ENCODE data around the gene TAF1L. TPM values are rescaled to one million over a fixed set of nuclear protein-coding genes. Genes with fewer than 3 reads are reported as not detected.

TAF1L gene
- total and polyA plus RNA-seq, 2 donors (not counting 1 experiment from before 2014, with no cell fraction given), result not detected

GRCh38 chr9:32663741-32664140 is 28.3 kb upstream of the TAF1L start:
- intact Hi-C loops (cut with micrococcal nuclease), result no loop called here
- TF ChIP-seq EZH2 (IDR thresholded peaks at IDR 0.05; ENCODE audit: borderline replicate concordance, insufficient read depth, low read depth, low read length, poor library complexity, severe bottlenecking) (no peak), CTCF (IDR thresholded peaks at IDR 0.05) (no peak)

GRCh38 chr9:32647671-32648070 is 12.2 kb upstream of the TAF1L start:
- ChIA-PET CTCF (no interaction called here), POLR2A (no interaction called here)
- DNase-seq (no peak), ATAC-seq (ENCODE audit: low read depth) (no peak)
- Mint-ChIP-seq H3K9me3 (ENCODE audit: insufficient read depth) (peaks cover 2% of the 10 kb centered on the region), H3K27me3 (peaks cover 38% of the 10 kb centered on the region), H3K4me3 (no peak overlapping the region), H3K4me1 (no peaks in the 10 kb centered on the region), H3K27ac (no peak overlapping the region)
- Histone ChIP-seq H3K27ac (ENCODE audit: low read length in 2 of 2) (no peak overlapping the region), H3K4me2 (replicated peaks; ENCODE audit: low read depth, low read length, poor library complexity, severe bottlenecking) (no peak overlapping the region), H2AFZ (ENCODE audit: insufficient read depth, low read depth, low read length, poor library complexity, severe bottlenecking) (no peak overlapping the region), H3K4me1 (ENCODE audit: control insufficient read depth in 2 of 2, insufficient read depth in 2 of 2, low read length in 2 of 2) (no peaks in the 10 kb centered on the region), H3K27me3 (replicated peaks in 1 of 4; ENCODE audit: control extremely low read depth in 1 of 4, control insufficient read depth in 3 of 4, insufficient read depth in 4 of 4, low read length in 3 of 4) (peaks cover 0 to 4% (median 0%) of the 10 kb centered on the region in 4 experiments), H3K9me3 (ENCODE audit: control extremely low read depth in 1 of 3, control insufficient read depth in 2 of 3, insufficient read depth in 1 of 3, low read length in 2 of 3) (peaks cover 0 to 7% (median 0%) of the 10 kb centered on the region in 3 donors), H3K9ac (ENCODE audit: low read length) (no peak overlapping the region), H3K36me3 (replicated peaks in 1 of 2; ENCODE audit: control extremely low read depth in 1 of 2, control insufficient read depth in 1 of 2, extremely low read depth in 1 of 2, insufficient read depth in 2 of 2, low read length in 1 of 2) (no peaks in the 10 kb centered on the region), H4K20me1 (ENCODE audit: control insufficient read depth, insufficient read depth, low read length, poor library complexity, severe bottlenecking) (no peaks in the 10 kb centered on the region), H3K79me2 (ENCODE audit: control insufficient read depth, insufficient read depth, low read length) (no peaks in the 10 kb centered on the region), H3K4me3 (ENCODE audit: control extremely low read depth in 1 of 5, extremely low read depth in 1 of 5, insufficient read depth in 1 of 5, low read depth in 2 of 5, low read length in 4 of 5) (no peak overlapping the region)
- TF ChIP-seq CTCF (IDR thresholded peaks at IDR 0.05) (no peak), EZH2 (IDR thresholded peaks at IDR 0.05; ENCODE audit: borderline replicate concordance, insufficient read depth, low read depth, low read length, poor library complexity, severe bottlenecking) (no peak)
- WGBS (ENCODE audit: insufficient coverage), result 100% methylated on average over 1 of the region's 2 CpGs
- intact Hi-C loops (cut with micrococcal nuclease), result no loop called here

More at GRCh38 chr9:32663741-32664140, 28.3 kb upstream of the TAF1L start:
- no peak overlapping the region for H2AFZ ChIP-seq (ENCODE audit: insufficient read depth, low read depth, low read length, poor library complexity, severe bottlenecking)
- no peak overlapping the region for H3K4me3 ChIP-seq (ENCODE audit: control extremely low read depth in 1 of 5, extremely low read depth in 1 of 5, insufficient read depth in 1 of 5, low read depth in 2 of 5, low read length in 4 of 5)
- no peaks in the 10 kb centered on the region for H4K20me1 ChIP-seq (ENCODE audit: control insufficient read depth, insufficient read depth, low read length, poor library complexity, severe bottlenecking)
- no CpG with 5 or more reads among the region's 3 CpGs for WGBS (ENCODE audit: insufficient coverage)
- no peaks in the 10 kb centered on the region for H3K4me1 Mint-ChIP-seq
- ChIA-PET POLR2A (no interaction called here), CTCF (no interaction called here)
- no peak overlapping the region for H3K9ac ChIP-seq (ENCODE audit: low read length)
- ATAC-seq (ENCODE audit: low read depth), result no peak
- peaks cover 0 to 6% (median 0%) of the 10 kb centered on the region in 3 donors for H3K9me3 ChIP-seq (ENCODE audit: control extremely low read depth in 1 of 3, control insufficient read depth in 2 of 3, insufficient read depth in 1 of 3, low read length in 2 of 3)
- no peak for DNase-seq
- no peaks in the 10 kb centered on the region for H3K79me2 ChIP-seq (ENCODE audit: control insufficient read depth, insufficient read depth, low read length)
- no peaks in the 10 kb centered on the region for H3K36me3 ChIP-seq (replicated peaks in 1 of 2; ENCODE audit: control extremely low read depth in 1 of 2, control insufficient read depth in 1 of 2, extremely low read depth in 1 of 2, insufficient read depth in 2 of 2, low read length in 1 of 2)
- no peaks in the 10 kb centered on the region for H3K27me3 ChIP-seq (replicated peaks in 1 of 4; ENCODE audit: control extremely low read depth in 1 of 4, control insufficient read depth in 3 of 4, insufficient read depth in 4 of 4, low read length in 3 of 4)
- no peak overlapping the region for H3K4me2 ChIP-seq (replicated peaks; ENCODE audit: low read depth, low read length, poor library complexity, severe bottlenecking)
- H3K4me1 ChIP-seq (ENCODE audit: control insufficient read depth in 2 of 2, insufficient read depth in 2 of 2, low read length in 2 of 2), result no peaks in the 10 kb centered on the region
- peaks cover 17% of the 10 kb centered on the region for H3K27me3 Mint-ChIP-seq
- no peak overlapping the region for H3K27ac ChIP-seq (ENCODE audit: low read length in 2 of 2)
- H3K4me3 Mint-ChIP-seq, result no peak overlapping the region
- no peak overlapping the region for H3K27ac Mint-ChIP-seq
- peaks cover 7% of the 10 kb centered on the region for H3K9me3 Mint-ChIP-seq (ENCODE audit: insufficient read depth)
